Liver (tissue), 9 donors: ENCODE measurements around the gene MELK. TPM values are rescaled to one million over a fixed set of nuclear protein-coding genes. Genes with fewer than 3 reads are reported as not detected.

ENCODE experiments used
- DNase-seq: peaks from one replicate; pipeline ENCODE4 v3.0.0-alpha.2; 2017; ENCODE audit warnings: low spot score
- H3K27ac ChIP-seq, 2 donors: one replicate each; pipeline ENCODE4 v1.7.0; 2013; ENCODE audit warnings: inconsistent platforms in 2 of 2, low read length in 2 of 2, control low read depth in 1 of 2, low read depth in 1 of 2, mild to moderate bottlenecking in 1 of 2
- H3K27me3 ChIP-seq, 4 donors: one replicate each; pipeline versions ENCODE4 v1.6.1 to v1.7.0; 2013; ENCODE audit warnings: low read length in 3 of 4, inconsistent platforms in 1 of 4, mild to moderate bottlenecking in 1 of 4, moderate library complexity in 1 of 4; ENCODE audit not compliant: control insufficient read depth in 4 of 4, insufficient read depth in 4 of 4
- H3K36me3 ChIP-seq, 4 donors: one replicate each; pipeline versions ENCODE4 v1.6.1 to v1.7.0; 2013; ENCODE audit warnings: low read length in 3 of 4, mild to moderate bottlenecking in 3 of 4, low read depth in 1 of 4, moderate library complexity in 1 of 4; ENCODE audit not compliant: control insufficient read depth in 4 of 4, insufficient read depth in 3 of 4
- H3K4me1 ChIP-seq, 4 donors: one replicate each; pipeline versions ENCODE4 v1.6.1 to v1.7.0; 2013; ENCODE audit warnings: low read length in 3 of 4, mild to moderate bottlenecking in 3 of 4, moderate library complexity in 1 of 4; ENCODE audit not compliant: control insufficient read depth in 4 of 4, insufficient read depth in 4 of 4
- H3K4me3 ChIP-seq, 3 donors: one replicate each; pipeline versions ENCODE4 v1.6.1 to v1.7.0; 2013; ENCODE audit warnings: low read length in 3 of 3, control low read depth in 1 of 3, low read depth in 1 of 3, mild to moderate bottlenecking in 1 of 3
- H3K9ac ChIP-seq, 2 donors: one replicate each; pipeline ENCODE4 v1.7.0; 2013; ENCODE audit warnings: low read length in 2 of 2, mild to moderate bottlenecking in 2 of 2, moderate library complexity in 2 of 2, control low read depth in 1 of 2, low read depth in 1 of 2
- H3K9me3 ChIP-seq, 4 donors: one replicate each; pipeline versions ENCODE4 v1.6.1 to v1.7.0; 2013; ENCODE audit warnings: low read length in 3 of 4; ENCODE audit not compliant: control insufficient read depth in 4 of 4
- EGR1 ChIP-seq, 2 donors: IDR thresholded peaks; 2 replicates each; pipeline ENCODE4 v1.6.1; 2016 to 2018; ENCODE audit warnings: antibody characterized with exemption in 2 of 2, low read depth in 2 of 2
- FOXA1 ChIP-seq: IDR thresholded peaks from 2 replicates; pipeline ENCODE4 v1.6.1; 2016; ENCODE audit warnings: antibody characterized with exemption
- FOXA2 ChIP-seq: IDR thresholded peaks from 2 replicates; pipeline ENCODE4 v1.6.1; 2016; ENCODE audit warnings: antibody characterized with exemption
- GABPA ChIP-seq, 2 donors: IDR thresholded peaks in 1 of 2; conservative IDR thresholded peaks in 1 of 2; 2 replicates each; pipeline ENCODE4 v1.6.1; 2016; ENCODE audit warnings: antibody characterized with exemption in 2 of 2, mild to moderate bottlenecking in 1 of 2, moderate library complexity in 1 of 2
- HNF4A ChIP-seq, 2 donors: conservative IDR thresholded peaks; 2 replicates each; pipeline ENCODE4 v1.6.1; 2016; ENCODE audit warnings: antibody characterized with exemption in 2 of 2, mild to moderate bottlenecking in 2 of 2
- HNF4G ChIP-seq: IDR thresholded peaks from 2 replicates; pipeline ENCODE4 v1.6.1; 2016; ENCODE audit warnings: antibody characterized with exemption
- JUND ChIP-seq, 2 donors: IDR thresholded peaks; 2 replicates each; pipeline ENCODE4 v1.6.1; 2016; ENCODE audit warnings: antibody characterized with exemption in 2 of 2
- SP1 ChIP-seq: IDR thresholded peaks from 2 replicates; pipeline ENCODE4 v1.6.1; 2018; ENCODE audit warnings: antibody characterized with exemption, mild to moderate bottlenecking
- TAF1 ChIP-seq: conservative IDR thresholded peaks from 2 replicates; pipeline ENCODE4 v1.6.1; 2016; ENCODE audit warnings: antibody characterized with exemption, mild to moderate bottlenecking
- YY1 ChIP-seq: IDR thresholded peaks from 2 replicates; pipeline ENCODE4 v1.6.1; 2016; ENCODE audit warnings: antibody characterized with exemption, mild to moderate bottlenecking
- WGBS: extraction: QIAGEN DNeasy Blood & Tissue Kit; methylation state at CpG from one replicate; pipeline ENCODE4 v1.1.7; 2013; 5-methylcytosine and 5-hydroxymethylcytosine counted together
- polyA plus RNA-seq, 2 donors: library from polyadenylated mRNA; stranded (reverse) in 1 of 2; unstranded in 1 of 2; fragments of 200-250 nt in 1 of 2; fragments of >200 nt in 1 of 2; fragmentation: Nextera tagmentation in 1 of 2; extraction: Ambion mirVana in 1 of 2; gene quantifications; one replicate each; pipeline versions ENCODE4 v1.2.1 to v1.2.3, GENCODE V29; 2013 to 2015
- total RNA-seq, 2 donors: library from RNA; depleted of rRNA; stranded (reverse); fragments of >200 nt; gene quantifications; one replicate each; pipeline ENCODE4 v1.2.3, GENCODE V29; 2014
- TF ChIP-seq, protein P1 (sequence below): fragments of 150-350 bp; IDR thresholded peaks from 2 replicates; pipeline ENCODE4 v1.5.1; 2017; ENCODE audit warnings: improper control_type of control experiment, low read depth, low read length; ENCODE audit not compliant: missing input control
- TF ChIP-seq, protein P2 (sequence below): IDR thresholded peaks from 2 replicates; pipeline ENCODE4 v1.6.1; 2016; ENCODE audit warnings: antibody characterized with exemption, mild to moderate bottlenecking
- TF ChIP-seq, protein P3 (sequence below): IDR thresholded peaks from 2 replicates; pipeline ENCODE4 v1.6.1; 2016; ENCODE audit warnings: antibody characterized with exemption
- TF ChIP-seq, protein P4 (sequence below): IDR thresholded peaks from 2 replicates; pipeline ENCODE4 v1.6.1; 2016; ENCODE audit warnings: antibody characterized with exemption
- donor health status: healthy.
- donor health status: healthy.
- donor health status: healthy.
- donor health status: healthy.
- donor health status: healthy.

Gene MELK
- total and polyA plus RNA-seq, 4 donors: 0.08 to 19.5 (median 1.0) TPM

DNA sequence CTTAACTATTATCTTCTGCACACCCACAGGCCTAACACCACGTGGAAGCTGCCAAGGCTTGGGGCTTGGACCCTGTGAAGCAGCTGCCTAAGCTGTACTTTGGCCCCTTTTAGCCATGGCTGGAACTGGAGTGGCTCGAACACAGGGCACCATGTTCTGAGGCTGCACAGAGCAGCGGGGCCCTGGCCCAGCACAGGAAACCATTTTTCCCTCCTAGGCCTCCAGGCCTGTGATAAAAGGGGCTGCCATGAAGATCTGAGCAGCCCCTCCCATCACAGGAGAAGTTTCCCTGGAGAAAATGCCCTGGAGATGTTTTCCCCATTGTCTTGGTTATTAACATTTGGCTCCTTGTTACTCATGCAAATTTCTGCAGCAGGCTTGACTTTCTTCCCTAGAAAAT, 126.3 kb downstream of the MELK start:
- no peak for TF ChIP-seq HNF4A (conservative IDR thresholded peaks at IDR 0.05)
- no peak for TF ChIP-seq FOXA2
- no peak for TF ChIP-seq EGR1 (IDR thresholded peaks at IDR 0.05; ENCODE audit: low read depth in 2 of 2)
- no peak for TF ChIP-seq JUND (IDR thresholded peaks at IDR 0.05)
- no peak for TF ChIP-seq SP1
- TF ChIP-seq, protein P1, sequence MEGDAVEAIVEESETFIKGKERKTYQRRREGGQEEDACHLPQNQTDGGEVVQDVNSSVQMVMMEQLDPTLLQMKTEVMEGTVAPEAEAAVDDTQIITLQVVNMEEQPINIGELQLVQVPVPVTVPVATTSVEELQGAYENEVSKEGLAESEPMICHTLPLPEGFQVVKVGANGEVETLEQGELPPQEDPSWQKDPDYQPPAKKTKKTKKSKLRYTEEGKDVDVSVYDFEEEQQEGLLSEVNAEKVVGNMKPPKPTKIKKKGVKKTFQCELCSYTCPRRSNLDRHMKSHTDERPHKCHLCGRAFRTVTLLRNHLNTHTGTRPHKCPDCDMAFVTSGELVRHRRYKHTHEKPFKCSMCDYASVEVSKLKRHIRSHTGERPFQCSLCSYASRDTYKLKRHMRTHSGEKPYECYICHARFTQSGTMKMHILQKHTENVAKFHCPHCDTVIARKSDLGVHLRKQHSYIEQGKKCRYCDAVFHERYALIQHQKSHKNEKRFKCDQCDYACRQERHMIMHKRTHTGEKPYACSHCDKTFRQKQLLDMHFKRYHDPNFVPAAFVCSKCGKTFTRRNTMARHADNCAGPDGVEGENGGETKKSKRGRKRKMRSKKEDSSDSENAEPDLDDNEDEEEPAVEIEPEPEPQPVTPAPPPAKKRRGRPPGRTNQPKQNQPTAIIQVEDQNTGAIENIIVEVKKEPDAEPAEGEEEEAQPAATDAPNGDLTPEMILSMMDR: no peak
- no peak for TF ChIP-seq HNF4G
- TF ChIP-seq, protein P2, sequence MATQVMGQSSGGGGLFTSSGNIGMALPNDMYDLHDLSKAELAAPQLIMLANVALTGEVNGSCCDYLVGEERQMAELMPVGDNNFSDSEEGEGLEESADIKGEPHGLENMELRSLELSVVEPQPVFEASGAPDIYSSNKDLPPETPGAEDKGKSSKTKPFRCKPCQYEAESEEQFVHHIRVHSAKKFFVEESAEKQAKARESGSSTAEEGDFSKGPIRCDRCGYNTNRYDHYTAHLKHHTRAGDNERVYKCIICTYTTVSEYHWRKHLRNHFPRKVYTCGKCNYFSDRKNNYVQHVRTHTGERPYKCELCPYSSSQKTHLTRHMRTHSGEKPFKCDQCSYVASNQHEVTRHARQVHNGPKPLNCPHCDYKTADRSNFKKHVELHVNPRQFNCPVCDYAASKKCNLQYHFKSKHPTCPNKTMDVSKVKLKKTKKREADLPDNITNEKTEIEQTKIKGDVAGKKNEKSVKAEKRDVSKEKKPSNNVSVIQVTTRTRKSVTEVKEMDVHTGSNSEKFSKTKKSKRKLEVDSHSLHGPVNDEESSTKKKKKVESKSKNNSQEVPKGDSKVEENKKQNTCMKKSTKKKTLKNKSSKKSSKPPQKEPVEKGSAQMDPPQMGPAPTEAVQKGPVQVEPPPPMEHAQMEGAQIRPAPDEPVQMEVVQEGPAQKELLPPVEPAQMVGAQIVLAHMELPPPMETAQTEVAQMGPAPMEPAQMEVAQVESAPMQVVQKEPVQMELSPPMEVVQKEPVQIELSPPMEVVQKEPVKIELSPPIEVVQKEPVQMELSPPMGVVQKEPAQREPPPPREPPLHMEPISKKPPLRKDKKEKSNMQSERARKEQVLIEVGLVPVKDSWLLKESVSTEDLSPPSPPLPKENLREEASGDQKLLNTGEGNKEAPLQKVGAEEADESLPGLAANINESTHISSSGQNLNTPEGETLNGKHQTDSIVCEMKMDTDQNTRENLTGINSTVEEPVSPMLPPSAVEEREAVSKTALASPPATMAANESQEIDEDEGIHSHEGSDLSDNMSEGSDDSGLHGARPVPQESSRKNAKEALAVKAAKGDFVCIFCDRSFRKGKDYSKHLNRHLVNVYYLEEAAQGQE: no peak
- Histone ChIP-seq H3K4me1 (no peaks in the 10 kb centered on the region), H3K9ac (no peak overlapping the region), H3K27ac (no peak overlapping the region), H3K4me3 (no peak overlapping the region), H3K9me3 (peaks cover 2 to 5% (median 3%) of the 10 kb centered on the region in 4 donors), H3K36me3 (no peaks in the 10 kb centered on the region), H3K27me3 (peaks cover 0 to 2% (median 0%) of the 10 kb centered on the region in 4 donors)
- DNase-seq: no peak
- WGBS: 60% methylated on average over 3 of the region's 3 CpGs

DNA sequence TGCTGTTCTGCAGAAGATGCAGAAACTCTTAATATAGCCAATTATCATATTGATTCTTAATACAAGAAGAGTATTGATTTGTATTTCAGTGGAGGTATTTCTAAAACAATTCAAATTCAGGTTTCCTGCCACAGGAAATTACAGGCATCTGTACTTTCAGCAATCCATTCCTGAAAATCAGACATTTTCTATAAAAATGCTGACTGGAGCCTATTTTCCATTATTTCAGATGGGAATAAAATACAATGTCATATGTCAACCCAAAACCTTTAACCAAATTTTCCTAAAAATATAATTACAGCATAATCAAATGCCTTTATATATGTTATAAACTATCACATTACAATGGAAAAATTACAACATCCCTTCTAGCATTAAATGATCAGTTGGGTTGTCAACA, 131.5 kb downstream of the MELK start:
- no peak for DNase-seq
- Histone ChIP-seq H3K36me3 (no peaks in the 10 kb centered on the region), H3K27ac (no peak overlapping the region), H3K9me3 (no peaks in the 10 kb centered on the region), H3K9ac (no peak overlapping the region), H3K4me3 (no peak overlapping the region), H3K4me1 (no peaks in the 10 kb centered on the region), H3K27me3 (no peaks in the 10 kb centered on the region)
- TF ChIP-seq, protein P3, sequence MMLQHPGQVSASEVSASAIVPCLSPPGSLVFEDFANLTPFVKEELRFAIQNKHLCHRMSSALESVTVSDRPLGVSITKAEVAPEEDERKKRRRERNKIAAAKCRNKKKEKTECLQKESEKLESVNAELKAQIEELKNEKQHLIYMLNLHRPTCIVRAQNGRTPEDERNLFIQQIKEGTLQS: no peak
- TF ChIP-seq GABPA (IDR thresholded peaks at IDR 0.05 in 1 of 2, conservative IDR thresholded peaks at IDR 0.05 in 1 of 2) (no peak), FOXA1 (no peak), EGR1 (IDR thresholded peaks at IDR 0.05; ENCODE audit: low read depth in 2 of 2) (no peak), HNF4G (no peak), TAF1 (no peak), YY1 (no peak)
- TF ChIP-seq, protein P2: no peak
- TF ChIP-seq, protein P1: no peak
- TF ChIP-seq, protein P4, sequence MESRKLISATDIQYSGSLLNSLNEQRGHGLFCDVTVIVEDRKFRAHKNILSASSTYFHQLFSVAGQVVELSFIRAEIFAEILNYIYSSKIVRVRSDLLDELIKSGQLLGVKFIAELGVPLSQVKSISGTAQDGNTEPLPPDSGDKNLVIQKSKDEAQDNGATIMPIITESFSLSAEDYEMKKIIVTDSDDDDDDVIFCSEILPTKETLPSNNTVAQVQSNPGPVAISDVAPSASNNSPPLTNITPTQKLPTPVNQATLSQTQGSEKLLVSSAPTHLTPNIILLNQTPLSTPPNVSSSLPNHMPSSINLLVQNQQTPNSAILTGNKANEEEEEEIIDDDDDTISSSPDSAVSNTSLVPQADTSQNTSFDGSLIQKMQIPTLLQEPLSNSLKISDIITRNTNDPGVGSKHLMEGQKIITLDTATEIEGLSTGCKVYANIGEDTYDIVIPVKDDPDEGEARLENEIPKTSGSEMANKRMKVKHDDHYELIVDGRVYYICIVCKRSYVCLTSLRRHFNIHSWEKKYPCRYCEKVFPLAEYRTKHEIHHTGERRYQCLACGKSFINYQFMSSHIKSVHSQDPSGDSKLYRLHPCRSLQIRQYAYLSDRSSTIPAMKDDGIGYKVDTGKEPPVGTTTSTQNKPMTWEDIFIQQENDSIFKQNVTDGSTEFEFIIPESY: no peak
